Muscle of leg (tissue), 11 donors: ENCODE measurements around the gene IL20RB. TPM values are rescaled to one million over a fixed set of nuclear protein-coding genes. Genes with fewer than 3 reads are reported as not detected.
"Not testable (repeated sequence)": the region's sequence is repeated elsewhere in the genome, so short reads cannot be mapped to it uniquely, and the experiment has no call there.

ENCODE experiments used
- DNase-seq: peaks from one replicate; pipeline ENCODE4 v3.0.0; 2013
- H3K27ac ChIP-seq: one replicate; pipeline ENCODE4 v1.5.1; 2013; ENCODE audit warnings: mild to moderate bottlenecking, low read length, control low read depth
- H3K27me3 ChIP-seq: one replicate; pipeline ENCODE4 v1.6.1; 2013; ENCODE audit warnings: low read length; ENCODE audit not compliant: control insufficient read depth, insufficient read depth
- H3K36me3 ChIP-seq: one replicate; pipeline ENCODE4 v1.6.1; 2013; ENCODE audit warnings: low read length; ENCODE audit not compliant: control insufficient read depth, insufficient read depth
- H3K4me1 ChIP-seq: one replicate; pipeline ENCODE4 v1.6.1; 2013; ENCODE audit warnings: low read length; ENCODE audit not compliant: control insufficient read depth, insufficient read depth
- H3K4me3 ChIP-seq: one replicate; pipeline ENCODE4 v1.5.1; 2013; ENCODE audit warnings: low read length, control low read depth
- H3K9me3 ChIP-seq: replicated peaks from 2 replicates; pipeline ENCODE4 v1.6.1; 2013; ENCODE audit warnings: low read depth, low read length; ENCODE audit not compliant: control insufficient read depth
- WGBS: methylation state at CpG from one replicate; pipeline ENCODE4 v1.1.5; 2013; ENCODE audit warnings: missing lambda C conversion rate; ENCODE audit not compliant: insufficient coverage; 5-methylcytosine and 5-hydroxymethylcytosine counted together
- polyA plus RNA-seq, 8 donors: library from polyadenylated mRNA; unstranded; fragments of 120-200 nt; gene quantifications; one replicate each; pipeline versions ENCODE4 v1.2.1 to v1.2.3, GENCODE V29; 2013; ENCODE audit warnings: inconsistent platforms in 1 of 8, low replicate concordance in 1 of 8; ENCODE audit not compliant: insufficient read length in 8 of 8, insufficient read depth in 1 of 8
- total RNA-seq: library from RNA; stranded (reverse); fragments of 120-200 nt; gene quantifications from one replicate; pipeline ENCODE4 v1.2.4, GENCODE V29; 2013

The IL20RB gene
- total and polyA plus RNA-seq, 9 donors, result 0.58 to 1.5 (median 0.81) TPM

DNA sequence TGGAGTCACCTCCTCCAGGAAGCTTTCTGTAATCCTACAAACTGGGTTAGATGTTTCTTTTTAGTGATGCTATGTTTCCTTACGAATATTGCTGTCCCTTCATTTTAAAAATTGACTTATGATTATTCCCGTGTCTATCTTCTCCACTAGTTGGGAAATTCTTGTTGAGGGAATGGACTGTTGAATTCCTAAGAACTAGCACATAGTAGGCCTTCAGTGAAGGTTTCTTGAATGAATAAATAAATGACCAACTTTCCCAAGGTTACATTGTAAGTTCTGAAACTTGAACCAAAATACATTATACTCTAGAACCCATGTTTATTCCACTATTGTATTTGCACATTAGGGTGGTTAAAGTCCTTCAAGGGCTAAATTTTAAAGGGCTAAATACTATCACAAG, 812 bp upstream of the IL20RB start:
- Histone ChIP-seq H3K27me3 (no peaks in the 10 kb centered on the region), H3K4me1 (no peaks in the 10 kb centered on the region), H3K36me3 (no peaks in the 10 kb centered on the region), H3K27ac (no peak overlapping the region), H3K4me3 (no peak overlapping the region), H3K9me3 (no peaks in the 10 kb centered on the region)
- no CpG with 5 or more reads among the region's 2 CpGs for WGBS
- DNase-seq, result no peak

- H3K27me3 ChIP-seq, result no peaks in the 10 kb centered on the region
- 71% methylated on average over 2 of the region's 2 CpGs for WGBS
- no peaks in the 10 kb centered on the region for H3K36me3 ChIP-seq
Observed at GRCh38 chr3:136958939-136959338, 1.2 kb downstream of the IL20RB start.

DNA sequence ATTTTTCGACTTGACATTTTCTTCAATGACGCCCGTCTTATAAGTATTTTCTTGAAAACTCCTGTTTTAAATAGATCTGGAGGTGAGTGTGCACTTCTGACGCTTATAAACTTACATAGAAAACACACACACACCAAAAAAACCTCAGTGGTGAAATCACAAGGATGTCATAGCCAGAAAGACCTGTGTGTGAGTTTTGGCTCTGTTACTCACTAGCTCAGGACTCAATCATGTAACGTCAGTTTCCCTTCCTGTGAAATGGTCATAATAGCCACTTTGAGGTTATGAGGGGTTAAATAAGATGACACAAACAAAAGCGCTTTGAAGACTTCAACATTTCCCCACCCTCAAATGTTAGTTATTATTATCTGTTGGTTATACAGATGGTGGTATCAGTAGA, 1.8 kb downstream of the IL20RB start:
- Histone ChIP-seq H3K4me3 (no peak overlapping the region), H3K27ac (no peak overlapping the region), H3K9me3 (no peaks in the 10 kb centered on the region), H3K4me1 (no peaks in the 10 kb centered on the region), H3K36me3 (no peaks in the 10 kb centered on the region), H3K27me3 (no peaks in the 10 kb centered on the region)
- DNase-seq, result no peak
- WGBS, result no CpG with 5 or more reads among the region's 6 CpGs

More at GRCh38 chr3:136958939-136959338, 1.2 kb downstream of the IL20RB start:
- no peak overlapping the region for H3K27ac ChIP-seq
- H3K4me1 ChIP-seq, result no peaks in the 10 kb centered on the region
- no peak for DNase-seq
- no peak overlapping the region for H3K4me3 ChIP-seq
- no peaks in the 10 kb centered on the region for H3K9me3 ChIP-seq

DNA sequence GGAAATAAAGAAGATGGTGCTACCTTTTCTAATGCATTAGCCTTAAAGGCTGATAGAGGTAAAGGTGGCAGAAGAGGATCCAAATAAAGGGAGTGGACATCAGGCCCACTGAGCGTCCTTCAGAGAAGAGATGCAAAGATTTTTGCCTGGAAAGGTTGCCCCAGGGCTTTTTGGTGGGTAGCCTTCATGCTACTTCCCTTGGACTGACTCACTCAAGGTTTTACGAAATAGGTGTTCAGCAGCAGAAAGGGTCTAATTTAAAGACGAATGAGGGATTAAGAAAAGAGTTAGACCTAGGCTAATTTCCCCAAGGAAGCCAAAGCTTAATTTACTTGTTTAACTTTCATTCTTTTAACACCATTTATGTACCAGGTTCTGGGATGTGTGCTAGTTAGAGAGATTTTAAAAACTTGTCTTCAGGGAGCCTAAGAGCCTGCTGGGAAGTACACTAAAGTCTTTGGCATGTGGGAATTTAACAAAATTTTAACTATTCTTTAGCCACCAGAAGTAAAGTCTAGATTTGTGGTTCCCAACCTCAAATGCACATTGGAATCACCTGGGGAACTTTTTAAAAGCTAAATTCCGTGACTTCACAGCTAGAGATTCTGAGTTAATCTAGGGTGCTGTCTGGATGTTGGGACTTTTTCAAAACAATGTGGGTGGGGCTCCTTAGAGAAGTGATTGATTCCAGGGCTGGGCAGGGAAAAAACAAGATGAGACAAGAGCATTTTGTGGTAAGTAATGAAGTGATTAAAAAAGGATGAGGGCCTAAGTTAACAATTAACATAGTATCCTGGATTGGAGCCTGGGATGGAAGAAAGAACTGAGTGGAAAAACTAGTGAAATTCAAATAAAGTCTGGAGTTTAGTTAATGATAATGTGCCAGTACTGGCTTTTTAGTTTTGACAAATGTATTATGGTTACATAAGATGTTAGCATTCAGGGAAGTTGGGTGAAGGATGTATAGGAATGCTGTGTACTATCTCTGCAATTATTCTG, 3.4 kb downstream of the IL20RB start:
- Histone ChIP-seq H3K36me3 (no peaks in the 10 kb centered on the region), H3K4me1 (no peaks in the 10 kb centered on the region), H3K27me3 (no peaks in the 10 kb centered on the region), H3K4me3 (no peak overlapping the region), H3K27ac (no peak overlapping the region), H3K9me3 (no peaks in the 10 kb centered on the region)
- DNase-seq, result no peak
- 58% methylated on average over 2 of the region's 4 CpGs for WGBS

GRCh38 chr3:136962927-136963326, 5.1 kb downstream of the IL20RB start:
- Histone ChIP-seq H3K27ac (no peak overlapping the region), H3K36me3 (no peaks in the 10 kb centered on the region), H3K27me3 (no peaks in the 10 kb centered on the region), H3K4me1 (no peaks in the 10 kb centered on the region), H3K9me3 (no peaks in the 10 kb centered on the region), H3K4me3 (no peak overlapping the region)
- DNase-seq, result no peak
- no CpG with 5 or more reads among the region's 1 CpG for WGBS

- not testable (repeated sequence) for H3K4me3 ChIP-seq, H3K27me3 ChIP-seq, DNase-seq, H3K36me3 ChIP-seq, H3K9me3 ChIP-seq, H3K4me1 ChIP-seq, H3K27ac ChIP-seq
- no CpG with 5 or more reads among the region's 14 CpGs for WGBS
Observed at GRCh38 chr3:136969539-136969938, 11.8 kb downstream of the IL20RB start.

- Histone ChIP-seq H3K4me1 (no peaks in the 10 kb centered on the region), H3K36me3 (no peaks in the 10 kb centered on the region), H3K4me3 (no peak overlapping the region), H3K27ac (no peak overlapping the region), H3K9me3 (peaks cover 7% of the 10 kb centered on the region), H3K27me3 (no peaks in the 10 kb centered on the region)
- no peak for DNase-seq
- 90% methylated on average over 2 of the region's 4 CpGs for WGBS
Observed at GRCh38 chr3:136973352-136973751, 15.6 kb downstream of the IL20RB start.

DNA sequence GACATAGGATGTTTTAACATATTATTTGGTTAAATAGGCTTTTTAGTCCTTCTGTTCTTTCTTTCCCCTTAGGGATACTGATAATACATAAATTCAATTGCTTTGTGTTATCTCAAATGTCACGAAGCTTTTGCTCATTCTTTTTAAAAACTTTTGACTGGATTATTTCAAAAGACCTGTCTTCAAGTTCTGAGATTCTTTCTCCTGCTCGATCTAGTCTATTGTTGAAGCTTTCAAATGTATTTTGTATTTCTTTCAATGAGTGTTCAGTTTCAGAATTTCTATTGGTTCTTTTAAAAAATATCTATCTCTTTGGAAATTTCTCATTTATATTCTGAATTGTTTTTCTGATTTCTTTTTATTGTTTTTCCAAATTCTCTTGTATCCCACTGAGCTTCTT, 16.9 kb downstream of the IL20RB start:
- Histone ChIP-seq H3K4me3 (no peak overlapping the region), H3K27me3 (no peaks in the 10 kb centered on the region), H3K36me3 (no peaks in the 10 kb centered on the region), H3K27ac (no peak overlapping the region), H3K9me3 (peaks cover 7% of the 10 kb centered on the region), H3K4me1 (no peaks in the 10 kb centered on the region)
- no CpG with 5 or more reads among the region's 2 CpGs for WGBS
- DNase-seq, result no peak

DNA sequence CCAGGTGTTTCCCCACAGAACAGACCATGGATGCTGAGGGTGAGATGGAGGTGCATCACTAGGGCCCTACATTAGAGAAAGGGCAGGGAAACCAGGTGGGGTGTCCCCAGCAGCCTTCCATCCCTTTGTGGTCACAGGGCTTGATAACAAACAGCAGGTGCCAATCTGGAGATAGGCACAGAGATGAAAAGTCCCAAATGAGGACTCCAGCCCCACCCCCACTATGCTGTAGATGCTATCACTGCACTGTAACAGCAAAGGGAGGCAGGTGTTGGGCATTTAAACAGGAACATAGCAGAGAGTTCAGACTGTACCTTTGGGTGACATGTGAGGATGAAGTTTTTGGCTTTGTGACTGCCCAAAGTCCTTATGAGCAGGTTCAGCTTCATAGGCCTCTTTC, 21.4 kb downstream of the IL20RB start:
- DNase-seq, result no peak
- Histone ChIP-seq H3K4me3 (no peak overlapping the region), H3K36me3 (no peaks in the 10 kb centered on the region), H3K27ac (no peak overlapping the region), H3K4me1 (no peaks in the 10 kb centered on the region), H3K9me3 (peaks cover 7% of the 10 kb centered on the region), H3K27me3 (no peaks in the 10 kb centered on the region)

DNA sequence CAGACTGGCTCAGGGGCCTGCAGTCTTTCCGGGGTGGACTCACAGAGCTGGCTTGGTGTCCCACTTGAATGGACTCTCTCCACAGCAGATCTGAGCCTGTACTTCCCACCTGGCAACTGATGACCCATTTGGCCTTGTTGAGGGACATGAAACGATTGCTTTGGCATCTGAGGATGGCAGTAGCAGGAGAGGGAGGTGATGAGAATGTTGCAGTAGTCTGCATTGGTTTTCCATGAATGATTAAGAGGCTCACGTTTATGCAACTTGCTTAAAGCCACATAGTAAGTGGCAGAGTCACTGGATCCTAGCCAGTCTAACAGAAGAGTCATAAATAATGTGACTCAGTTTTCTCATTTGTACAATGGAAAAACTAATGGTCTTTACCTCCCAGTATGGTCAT, 21.9 kb downstream of the IL20RB start:
- WGBS, result 84% methylated on average over 2 of the region's 3 CpGs
- Histone ChIP-seq H3K27ac (no peak overlapping the region), H3K4me3 (no peak overlapping the region), H3K4me1 (peaks cover 2% of the 10 kb centered on the region), H3K9me3 (peaks cover 4% of the 10 kb centered on the region), H3K27me3 (no peaks in the 10 kb centered on the region), H3K36me3 (no peaks in the 10 kb centered on the region)
- DNase-seq, result no peak
